Inferior parietal cortex (tissue), 1 donor: ENCODE measurements around the gene CHEK2.
"Not testable (repeated sequence)": the region's sequence is repeated elsewhere in the genome, so short reads cannot be mapped to it uniquely, and the experiment has no call there.

Experiments
- DNase-seq: peaks from one replicate; pipeline ENCODE4 v3.0.0-alpha.2; 2016; ENCODE audit errors: extremely low spot score

CHEK2 gene

DNA sequence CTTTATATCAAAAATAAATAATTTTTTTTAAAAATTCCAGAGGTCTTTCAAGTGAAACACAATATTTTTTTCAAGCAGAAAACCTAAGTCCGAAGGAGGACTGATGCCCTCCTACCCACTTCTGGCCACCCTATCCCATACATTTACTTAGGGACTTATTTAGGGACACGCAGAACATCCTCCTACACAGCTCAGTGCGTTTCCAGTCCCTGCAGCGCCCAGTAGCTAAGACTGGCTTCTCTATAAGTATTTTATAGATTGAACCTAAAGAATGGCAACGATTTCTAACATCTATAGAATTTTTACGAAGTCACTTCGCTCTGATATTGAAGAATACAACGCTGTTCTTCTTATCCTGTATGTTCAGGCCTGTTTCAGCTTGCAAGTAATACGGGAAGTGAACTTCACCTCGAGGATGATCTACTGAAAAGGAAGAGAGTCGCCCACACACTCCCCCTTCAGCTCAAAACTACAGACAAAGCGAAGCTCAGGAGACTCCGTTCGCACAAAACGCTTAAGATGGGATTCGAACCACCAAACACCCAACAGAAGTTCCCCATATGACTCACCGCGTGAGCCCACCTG is 328 bp downstream of the CHEK2 start:
- no peak for DNase-seq

DNA sequence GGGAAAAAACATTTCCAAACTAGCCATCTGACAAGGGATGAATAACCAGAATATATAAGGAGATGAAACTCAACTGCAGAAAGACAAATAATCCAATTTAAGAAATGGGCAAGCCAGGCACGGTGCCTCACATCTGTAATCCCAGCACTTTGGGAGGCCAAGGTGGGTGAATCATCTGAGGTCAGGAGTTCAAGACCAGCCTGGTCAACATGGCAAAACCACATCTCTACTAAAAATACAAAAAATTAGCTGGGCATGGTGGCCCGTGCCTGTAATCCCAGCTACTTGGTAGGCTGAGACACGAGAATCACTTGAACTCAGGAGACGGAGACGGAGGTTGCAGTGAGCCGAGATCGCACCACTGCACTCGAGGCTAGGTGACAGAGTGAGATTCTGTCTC is 2.7 kb downstream of the CHEK2 start:
- not testable (repeated sequence) for DNase-seq

GRCh38 chr22:28737701-28738100 is 3.9 kb downstream of the CHEK2 start:
- DNase-seq = no peak

DNA sequence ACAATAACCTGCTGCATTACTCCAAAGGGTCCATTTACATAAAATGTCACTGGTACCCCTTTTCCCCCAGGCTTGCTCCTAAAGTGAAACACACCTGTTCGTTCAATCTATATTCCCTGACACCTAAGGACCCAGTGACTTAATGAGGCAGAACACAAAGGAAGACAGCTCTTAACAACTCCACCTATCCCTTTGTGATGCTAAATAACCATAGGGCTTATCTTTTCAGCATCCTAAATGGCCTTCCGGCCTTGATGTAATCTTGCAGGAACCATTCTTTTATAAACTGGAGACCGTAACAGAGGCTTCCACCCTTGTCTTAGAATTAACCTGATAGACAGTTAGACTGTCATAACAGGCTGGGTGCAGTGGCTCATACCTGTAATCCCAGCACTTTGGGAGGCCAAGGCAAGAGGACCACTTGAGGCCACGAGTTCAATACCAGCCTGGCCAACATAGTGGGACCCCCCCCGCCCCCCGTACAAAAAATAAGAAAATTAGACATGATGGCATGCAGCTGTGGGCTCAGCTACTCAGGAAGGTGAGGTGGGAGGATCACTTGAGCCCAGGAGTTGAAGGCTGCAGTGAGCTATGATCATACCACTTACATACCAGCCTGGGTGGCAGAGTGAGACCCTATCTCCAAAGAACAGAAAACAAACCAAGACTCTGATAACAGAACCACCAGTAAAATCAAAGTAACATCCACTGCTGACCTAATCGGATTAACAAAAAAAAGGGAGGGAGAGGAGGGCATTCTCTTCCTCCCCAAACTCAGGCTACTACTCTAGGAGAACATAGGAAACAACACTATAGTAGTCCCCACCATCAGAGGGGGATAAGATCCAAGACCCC is 5.1 kb downstream of the CHEK2 start:
- DNase-seq = no peak

DNA sequence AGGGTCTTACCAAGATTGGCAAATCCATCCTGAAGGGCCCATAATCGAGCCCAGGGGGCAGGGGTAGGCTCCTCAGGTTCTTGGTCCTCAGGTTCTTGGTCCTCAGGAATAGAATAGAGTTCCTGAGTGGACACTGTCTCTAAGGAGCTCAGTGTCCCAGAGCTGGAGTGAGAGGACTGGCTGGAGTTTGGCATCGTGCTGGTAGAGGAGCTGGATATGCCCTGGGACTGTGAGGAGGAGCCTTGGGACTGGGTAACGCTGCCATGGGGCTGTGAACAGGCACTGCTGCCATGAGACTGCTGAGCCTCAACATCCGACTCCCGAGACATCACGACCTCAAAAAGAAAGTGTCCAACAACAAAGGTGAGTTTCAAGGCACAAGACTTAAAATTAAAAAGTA is 7.2 kb downstream of the CHEK2 start:
- no peak for DNase-seq

GRCh38 chr22:28730179-28730578 is 11.4 kb downstream of the CHEK2 start:
- DNase-seq = no peak

DNA sequence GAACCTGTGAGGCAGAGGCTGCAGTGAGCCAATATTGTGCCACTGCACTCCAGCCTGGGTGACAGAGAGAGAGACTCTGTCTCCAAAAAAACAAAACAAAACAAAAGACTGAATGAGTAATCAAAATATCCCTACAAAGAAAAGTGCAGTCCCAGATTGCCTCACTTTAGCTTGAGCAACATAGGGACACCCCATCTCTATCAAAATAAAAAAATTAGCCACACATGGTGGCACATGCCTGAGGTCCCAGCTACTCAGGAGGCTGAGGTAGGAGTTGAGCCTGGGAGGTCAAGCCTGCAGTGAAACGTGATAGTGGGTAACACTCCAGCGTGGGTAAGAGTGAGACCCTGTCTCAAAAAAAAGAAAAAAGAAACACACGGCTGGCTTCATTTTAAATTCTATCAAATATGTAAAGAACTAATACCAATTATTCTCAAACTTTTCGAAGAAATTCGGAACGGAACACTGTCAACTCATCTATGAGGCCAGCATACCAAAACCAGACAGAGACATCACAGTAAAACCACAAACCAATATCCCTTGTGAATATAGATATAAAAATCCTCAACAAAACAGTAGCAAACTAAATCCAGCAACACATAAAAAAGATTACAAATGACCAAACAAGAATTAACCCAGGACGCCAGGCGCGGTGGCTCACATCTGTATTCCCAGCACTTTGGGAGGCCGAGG is 12.9 kb downstream of the CHEK2 start:
- no peak for DNase-seq

DNA sequence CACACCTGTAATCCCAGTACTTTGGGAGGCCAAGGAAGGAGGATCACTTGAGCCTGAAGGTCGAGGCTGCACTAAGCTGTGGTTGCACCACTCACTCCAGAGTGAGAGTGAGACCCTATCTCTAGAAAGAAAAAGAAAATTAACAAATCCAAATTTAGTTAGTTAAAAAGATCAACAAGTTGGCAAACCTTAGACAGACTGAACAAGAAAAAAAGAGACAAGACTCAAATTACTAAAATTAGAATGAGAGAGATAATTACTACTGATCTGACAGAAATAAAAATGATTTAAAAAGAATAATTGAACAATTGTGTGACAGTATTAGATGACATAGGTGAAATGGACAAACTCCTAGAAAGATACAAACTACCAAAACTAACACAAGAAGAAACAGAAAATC is 13.6 kb downstream of the CHEK2 start:
- no peak for DNase-seq

GRCh38 chr22:28718044-28718443 is 23.6 kb downstream of the CHEK2 start:
- DNase-seq = no peak

DNA sequence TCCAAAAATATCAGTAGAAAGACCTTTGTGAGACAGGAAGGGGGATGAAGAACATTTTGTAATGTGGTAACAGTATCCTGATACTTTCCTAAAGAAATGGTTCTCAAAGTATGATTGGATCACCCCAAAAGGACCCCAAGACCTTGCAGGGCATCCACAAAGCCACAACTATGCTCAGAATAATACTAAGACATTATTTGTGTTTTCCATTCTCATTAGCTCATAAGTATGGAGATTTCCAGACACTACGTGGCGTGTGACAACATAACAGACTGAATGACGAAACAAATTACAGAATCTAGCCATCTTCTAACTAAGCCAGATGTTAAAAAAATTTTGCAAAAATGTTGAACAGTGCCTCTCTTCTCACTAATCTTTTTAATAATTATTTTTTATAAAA is 24.9 kb downstream of the CHEK2 start:
- DNase-seq = no peak

DNA sequence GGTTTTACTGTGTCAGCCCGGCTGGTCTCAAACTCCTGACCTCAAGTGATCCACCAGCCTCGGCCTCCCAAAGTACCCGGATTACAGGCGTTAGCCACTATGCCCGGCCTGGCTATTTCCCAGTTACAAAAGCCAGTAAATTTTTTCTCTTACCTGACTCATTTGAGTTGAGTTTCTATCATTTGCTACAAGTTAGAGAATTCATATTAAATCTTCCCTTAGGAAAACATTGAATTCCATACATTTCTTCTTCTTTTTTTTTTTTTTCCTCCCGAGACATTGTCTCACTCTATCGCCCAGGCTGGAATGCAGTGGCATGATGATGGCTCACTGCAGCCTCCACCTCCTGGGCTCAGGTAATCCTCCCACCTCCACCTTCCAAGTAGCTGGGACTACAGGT is 26.0 kb downstream of the CHEK2 start:
- DNase-seq = no peak

- DNase-seq = no peak
Observed at GRCh38 chr22:28714043-28714628, 27.5 kb downstream of the CHEK2 start.

GRCh38 chr22:28711820-28712777 is 29.5 kb downstream of the CHEK2 start:
- no peak for DNase-seq

DNA sequence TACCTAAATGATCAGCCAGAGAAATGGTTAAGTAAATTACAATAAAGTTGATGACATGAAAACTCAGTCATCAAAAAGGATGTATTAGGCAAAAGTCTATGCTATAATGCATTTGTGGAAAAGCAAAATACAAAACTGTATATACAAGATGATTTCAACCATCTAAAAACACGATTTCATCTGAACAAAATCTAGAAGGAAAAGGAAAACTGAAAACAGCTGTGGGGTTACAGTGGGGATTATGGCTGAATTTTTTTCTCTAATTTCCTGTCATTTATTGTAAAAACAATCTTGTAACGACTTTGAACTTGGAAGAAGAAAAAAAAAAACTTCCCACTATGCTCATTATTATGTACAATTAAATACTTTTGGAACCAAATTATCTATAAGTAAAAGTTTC is 30.3 kb downstream of the CHEK2 start:
- no peak for DNase-seq

DNA sequence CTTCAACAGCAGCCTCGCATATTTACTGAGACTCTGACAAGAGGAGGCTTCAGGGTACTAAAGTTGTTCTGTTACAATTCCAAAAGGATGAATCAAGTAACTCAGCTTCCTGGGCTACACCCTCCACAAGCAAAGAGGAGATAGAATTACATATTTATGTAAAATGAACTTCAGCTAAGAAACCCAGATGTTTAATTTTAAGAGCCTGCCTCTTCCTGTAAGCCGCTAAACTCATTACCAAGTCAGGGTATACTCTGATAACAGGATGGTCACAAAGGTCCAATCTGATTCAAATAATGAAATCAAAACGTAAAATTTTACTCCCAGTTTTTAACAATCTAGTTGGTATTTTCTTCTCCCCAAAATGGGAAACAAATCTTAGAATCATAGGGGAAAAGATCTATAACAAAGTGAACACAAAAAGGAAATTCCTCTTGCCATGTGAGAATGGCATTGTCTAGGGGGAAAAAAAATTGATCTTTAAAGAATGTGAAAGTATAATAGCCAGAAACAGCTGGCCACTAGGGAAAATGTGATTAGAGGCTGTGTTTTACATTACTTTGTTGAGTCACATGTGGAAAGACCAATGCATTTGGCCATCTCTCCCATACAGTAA is 30.9 kb downstream of the CHEK2 start:
- DNase-seq = no peak

- no peak for DNase-seq
Observed at GRCh38 chr22:28710107-28710506, 31.5 kb downstream of the CHEK2 start.

- DNase-seq = no peak
Observed at GRCh38 chr22:28706845-28707244, 34.8 kb downstream of the CHEK2 start.

- DNase-seq = no peak
Observed at GRCh38 chr22:28703436-28703835, 38.2 kb downstream of the CHEK2 start.

GRCh38 chr22:28702891-28703290 is 38.7 kb downstream of the CHEK2 start:
- DNase-seq = no peak

- DNase-seq = not testable (repeated sequence)
Observed at GRCh38 chr22:28693041-28693760, 48.4 kb downstream of the CHEK2 start.
